HG02588 (cell line): ENCODE data around the gene PDE6B.

Experiments used
- ATAC-seq: cut with Tn5 transposase; IDR thresholded peaks from one replicate; pipeline ENCODE4 v1.9.1; 2021; ENCODE audit warnings: mild to moderate bottlenecking, moderate library complexity; ENCODE audit not compliant: unreplicated experiment

Gene PDE6B

DNA sequence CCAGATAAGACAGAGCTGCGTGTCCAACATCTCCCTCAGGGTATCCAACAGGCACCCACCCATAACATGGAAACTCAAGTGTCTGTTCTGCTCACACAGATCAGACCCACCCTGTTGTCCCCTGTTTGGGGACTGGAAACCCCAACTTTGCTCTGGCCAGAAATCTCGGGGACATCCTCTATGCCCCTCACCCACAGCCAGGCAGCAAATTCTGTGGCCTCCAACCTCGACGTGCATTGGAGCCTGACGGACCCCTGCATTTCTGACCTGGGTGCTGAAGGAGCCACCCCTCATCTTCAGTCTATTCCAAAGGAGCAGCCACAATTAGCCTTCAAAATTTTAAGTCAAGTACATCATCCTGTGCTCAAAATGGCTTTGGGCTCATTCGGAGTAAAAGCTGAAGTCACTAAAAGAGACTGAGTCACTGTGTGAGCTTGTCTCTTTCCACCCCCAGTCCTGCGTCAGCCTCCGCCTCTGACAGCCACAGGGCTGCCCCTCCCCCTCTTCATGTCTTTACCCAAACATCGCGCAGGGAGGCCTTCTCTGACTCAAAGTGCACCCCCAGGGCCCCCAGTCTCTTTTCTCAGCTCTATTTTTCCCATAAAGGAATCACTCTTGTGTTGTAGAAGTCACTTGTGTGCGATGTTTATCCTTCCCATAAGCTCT lies 24.4 kb upstream of the PDE6B start:
- no peak for ATAC-seq

DNA sequence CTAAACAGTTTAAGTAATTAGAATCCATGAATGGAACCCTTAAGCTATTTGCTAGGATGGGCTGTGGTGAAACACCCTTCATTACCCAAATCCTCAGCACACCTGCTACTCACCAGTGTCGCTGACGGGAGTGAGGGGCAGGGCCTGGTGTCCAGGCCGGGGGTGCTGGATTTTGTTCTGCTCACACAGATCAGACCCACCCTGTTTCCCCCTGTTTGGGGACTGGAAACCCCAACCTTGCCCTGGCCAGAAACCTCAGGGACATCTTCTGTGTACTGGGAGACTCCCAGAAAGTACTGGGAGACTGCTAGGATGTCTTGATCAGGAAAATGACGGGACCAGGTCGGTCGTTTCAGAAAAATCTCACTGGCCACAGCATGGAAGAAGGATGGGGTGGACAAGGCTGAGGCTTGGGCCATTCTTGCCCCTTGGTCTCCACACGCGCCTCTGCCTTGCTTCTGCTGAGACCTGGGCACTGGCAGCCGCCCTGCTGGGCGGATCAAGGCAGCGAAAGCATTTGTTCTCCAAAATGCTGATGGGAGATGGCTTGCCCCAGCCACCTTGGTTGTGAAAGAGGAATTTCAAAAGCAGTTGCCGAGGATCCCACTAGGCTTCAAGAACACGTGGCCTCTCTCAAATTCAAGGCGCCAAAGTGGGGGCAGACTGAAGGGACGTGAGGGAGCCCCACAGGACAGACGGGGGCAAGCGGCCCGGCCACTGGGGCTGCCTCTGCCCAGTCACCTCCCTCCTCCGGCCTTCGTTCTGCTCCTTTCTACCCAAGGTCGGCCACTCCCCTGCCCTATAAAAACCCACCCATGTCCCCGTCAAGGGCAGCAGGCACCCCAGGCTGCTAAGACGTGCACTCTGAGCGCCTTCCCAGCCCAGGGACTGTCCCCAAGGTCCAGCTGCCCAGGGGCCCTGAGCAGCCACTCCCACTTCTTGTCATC lies 23.5 kb upstream of the PDE6B start:
- ATAC-seq: no peak

DNA sequence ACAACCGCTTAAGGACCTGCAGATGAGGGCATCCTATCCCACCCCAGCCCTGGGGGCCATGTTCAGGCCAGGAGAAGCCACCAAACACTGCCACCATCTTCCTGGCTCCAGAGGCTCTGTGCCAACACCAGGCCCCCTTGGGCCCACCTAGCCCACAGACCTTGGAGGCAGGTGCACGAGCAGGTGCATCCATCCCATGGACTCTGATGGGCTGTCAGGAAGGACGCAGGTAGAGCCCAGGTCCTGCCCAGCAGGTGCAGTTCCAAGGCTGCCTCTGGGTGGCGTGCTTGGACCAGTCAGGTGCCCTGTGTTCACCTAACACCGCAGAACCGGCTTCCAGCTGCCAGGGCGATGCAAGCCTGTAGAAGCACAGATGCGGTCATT lies 22.8 kb upstream of the PDE6B start:
- ATAC-seq: no peak

DNA sequence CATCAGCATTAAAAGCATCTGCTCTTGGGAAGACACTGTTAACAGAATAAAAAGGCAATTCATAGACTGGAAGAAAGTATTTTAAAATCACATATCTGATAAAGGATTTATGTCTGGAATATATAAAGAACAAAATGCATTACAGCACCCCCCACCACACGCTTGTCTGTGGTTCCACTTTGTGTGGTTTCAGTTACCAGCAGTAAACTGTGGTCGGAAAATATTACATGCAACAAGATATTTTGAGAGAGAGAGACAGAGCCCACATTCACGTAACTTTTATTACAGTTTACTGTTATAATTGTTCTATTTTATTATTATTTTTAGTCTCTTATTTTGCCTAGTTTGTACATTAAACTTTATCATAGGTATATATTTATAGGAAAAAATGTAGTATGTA lies 21.2 kb upstream of the PDE6B start:
- ATAC-seq: no peak

DNA sequence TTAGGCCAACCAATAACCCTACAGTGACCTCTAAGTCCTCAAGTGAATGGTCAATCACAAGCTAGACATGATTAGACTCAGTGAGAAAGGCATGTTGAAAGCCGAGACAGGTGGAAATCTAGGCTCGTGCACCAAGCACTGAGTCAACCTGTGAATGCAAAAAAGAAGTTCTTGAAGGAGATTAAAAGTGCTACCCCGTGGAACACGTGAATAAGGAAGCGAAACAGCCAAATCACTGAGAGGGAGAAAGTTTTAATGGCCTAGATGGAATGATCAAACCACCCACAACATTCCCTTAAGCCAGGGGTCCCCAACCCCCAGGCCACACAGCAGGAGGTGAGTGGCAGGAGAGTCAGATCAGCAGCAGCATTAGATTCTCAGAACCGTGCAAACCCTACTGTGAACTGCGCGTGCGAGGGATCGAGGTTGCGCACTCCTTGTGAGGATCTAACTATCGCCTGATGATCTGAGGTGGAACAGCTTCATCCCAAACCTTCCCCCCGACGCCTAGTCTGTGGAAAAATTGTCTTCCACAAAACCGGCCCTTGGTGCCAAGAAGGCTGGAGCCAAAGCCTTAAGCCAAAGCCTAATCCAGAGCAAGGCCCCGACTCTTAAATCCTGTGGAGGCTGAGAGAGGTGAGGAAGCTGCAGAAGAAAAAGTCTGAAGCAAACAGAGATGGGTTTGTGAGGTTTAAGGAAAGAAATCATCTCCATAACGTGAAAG lies 19.5 kb upstream of the PDE6B start:
- ATAC-seq: no peak

DNA sequence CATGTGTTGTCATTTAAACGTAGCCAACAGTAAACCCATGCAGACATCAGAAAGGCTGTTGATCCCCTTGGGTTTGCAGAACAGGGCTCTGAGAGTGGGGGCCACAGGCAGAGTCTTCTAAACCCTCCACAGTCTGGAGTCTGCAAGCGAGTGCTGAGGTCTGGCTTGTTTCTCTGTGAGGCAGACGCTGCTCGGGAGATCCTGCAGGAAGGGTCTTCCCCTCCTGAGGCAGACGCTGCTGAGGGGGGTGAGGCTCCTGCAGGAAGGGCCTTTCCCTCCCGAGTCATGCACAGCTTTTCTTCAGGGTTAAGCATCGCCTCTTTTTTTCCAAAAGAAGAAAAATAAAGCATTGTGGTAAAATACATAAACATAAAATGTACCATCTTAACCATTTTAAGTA lies 17.1 kb upstream of the PDE6B start:
- no peak for ATAC-seq

DNA sequence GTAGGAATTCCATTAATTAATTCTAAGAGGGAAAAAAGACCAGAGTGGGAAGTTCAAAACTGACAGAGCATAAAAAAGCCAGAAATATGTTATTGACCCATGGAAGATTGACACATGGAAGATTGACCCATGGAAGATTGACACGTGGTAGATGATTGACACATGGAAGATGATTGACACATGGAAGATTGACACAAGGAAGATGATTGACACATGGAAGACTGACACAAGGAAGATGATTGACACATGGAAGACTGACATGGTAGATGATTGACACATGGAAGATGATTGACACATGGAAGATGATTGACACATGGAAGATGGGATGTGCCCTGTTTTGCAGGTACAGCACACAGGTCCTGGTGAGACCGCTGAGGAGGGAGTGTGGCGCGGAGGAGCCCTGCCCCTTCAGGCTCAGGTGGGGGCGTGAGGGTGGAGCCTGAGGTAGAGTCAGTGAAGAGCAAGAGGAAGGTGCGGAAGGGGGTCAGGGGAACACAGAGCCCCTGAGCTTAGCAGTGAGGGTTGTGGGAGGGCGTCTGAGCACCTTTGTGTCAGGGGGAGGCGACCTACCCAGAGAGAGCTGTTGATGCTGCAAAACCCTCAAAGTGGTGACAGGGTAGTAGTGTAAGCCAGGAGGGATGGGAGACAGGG lies 15.8 kb upstream of the PDE6B start:
- no peak for ATAC-seq

DNA sequence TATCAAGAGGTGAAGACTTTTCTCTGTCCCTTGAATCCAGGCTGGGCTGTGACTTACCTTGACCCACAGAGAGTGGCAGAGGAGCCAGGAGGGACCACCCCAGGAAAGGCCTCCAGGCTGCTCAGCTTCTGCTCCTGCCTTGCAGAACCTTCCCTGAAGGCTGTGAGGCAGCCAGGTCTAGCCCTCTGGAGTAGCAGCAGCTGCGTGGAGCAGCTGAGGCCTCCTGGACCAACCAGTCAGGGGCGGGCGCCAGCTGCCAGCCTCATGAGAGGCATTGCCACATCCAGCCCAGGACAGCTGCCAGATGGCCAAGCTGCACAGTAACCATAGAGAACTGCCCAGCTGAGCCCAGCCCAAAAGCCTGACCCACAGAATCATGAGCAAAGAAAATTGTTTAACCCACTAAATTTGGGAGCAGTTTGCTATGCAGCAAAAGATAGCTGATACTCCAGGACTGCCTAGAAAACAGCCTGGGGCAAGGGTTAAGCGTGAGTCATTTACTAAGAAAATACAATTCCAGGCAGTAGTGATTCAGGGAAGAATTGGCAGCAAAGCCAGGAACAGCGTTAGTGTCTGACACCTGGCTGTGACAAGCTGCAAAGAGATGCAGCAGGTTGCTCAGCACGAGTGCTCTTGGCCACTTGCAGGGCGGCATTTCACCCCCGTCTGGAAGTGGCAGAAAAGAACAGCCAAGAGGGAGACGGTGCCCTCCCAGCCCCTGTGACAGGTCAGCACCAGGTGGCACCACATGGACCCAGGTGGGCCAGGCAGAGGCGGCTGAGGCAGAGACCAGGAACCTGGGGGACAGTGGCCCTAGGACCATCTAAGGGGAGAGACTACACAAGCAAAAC lies 14.7 kb upstream of the PDE6B start:
- no peak for ATAC-seq

DNA sequence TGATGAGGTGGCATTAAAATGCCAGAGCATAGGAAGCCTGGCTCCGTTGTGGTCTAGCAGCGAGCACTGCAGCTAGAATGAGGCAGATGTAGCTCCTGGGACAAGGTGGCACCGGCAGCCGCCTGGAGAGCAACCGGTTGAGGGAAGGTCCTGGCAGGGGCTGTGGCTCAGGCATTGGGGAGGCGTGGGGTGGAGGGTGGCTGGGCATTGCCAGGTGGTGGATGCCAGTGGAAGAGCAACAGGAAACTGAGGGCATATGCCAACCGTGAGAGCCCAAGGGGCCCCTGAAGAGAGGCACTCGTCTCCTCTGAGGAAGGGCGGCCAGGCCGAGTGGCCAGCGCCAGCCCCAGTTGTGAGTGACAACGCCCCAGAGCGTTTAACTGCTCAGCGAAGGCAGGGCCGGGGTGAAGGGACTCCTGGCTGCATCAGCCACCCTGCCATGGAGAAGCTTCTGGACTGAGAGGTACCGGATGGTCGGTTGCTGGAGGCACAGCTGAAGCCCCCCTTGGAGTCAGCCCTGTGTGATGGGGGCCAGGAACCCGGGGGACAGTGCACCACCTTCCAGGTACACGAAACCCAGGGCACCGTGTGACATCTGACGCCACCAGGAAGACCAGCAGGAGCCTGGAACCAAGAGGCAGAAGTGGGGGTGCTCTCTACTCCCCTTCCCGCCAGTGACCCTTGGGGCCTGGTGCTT lies 13.2 kb upstream of the PDE6B start:
- ATAC-seq: no peak

DNA sequence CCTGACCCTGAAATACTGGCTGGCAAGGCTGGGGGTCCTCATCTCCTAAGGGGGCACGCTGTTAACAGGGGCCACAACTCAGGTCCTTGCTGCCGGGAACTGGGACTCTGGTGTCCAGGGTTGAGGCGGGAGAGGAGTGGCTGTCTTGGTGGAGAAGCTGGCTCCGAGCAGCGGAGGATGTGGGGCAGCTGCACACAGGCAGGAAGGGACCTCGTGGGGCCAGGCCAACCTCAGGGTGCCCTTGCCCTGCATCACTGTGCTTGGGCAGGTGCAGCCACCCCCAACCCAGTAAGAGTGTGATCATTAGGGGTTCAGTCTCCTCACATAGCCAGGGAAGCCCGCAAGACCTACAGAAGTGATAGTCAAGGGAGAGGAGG lies 12.6 kb upstream of the PDE6B start:
- no peak for ATAC-seq

DNA sequence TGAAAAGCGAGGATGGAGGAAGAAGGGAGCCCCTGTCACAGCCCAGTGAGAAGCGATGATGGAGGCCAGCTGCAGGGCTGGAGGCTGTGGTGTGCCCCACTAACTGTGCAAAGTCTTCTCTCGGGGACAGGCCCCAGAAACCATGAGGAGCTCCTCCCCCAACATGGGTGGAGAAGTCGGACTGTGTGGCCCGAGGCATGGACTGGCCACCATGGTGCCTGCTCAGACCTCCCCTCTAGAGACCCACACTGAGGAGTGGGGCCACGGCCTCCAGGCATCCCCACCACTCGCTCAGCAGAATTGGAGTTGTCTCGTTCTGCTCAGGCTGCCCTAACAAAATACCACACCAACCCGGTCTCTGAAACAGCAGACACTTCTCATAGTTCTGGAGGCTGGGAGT lies 12.2 kb upstream of the PDE6B start:
- ATAC-seq: no peak

DNA sequence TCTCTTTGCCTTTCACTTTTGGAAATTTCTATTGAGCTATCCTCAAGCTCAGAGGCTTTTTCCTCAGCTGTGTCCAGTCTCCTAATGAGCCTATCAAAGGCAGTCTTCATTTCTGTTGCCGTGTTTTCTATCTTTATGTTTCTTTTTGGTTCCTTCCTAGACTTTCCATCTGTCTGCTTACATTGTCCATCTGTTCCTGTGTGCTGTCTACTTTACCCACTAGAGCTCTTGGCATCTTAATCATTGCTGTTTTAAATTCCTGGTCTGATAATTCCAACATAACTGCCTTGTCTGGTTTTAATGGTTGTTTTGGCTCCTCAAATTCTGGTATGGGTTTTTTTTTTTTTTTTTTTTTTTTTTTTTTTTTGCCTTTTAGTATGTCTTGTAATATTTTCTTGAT lies 9.3 kb upstream of the PDE6B start:
- no peak for ATAC-seq

DNA sequence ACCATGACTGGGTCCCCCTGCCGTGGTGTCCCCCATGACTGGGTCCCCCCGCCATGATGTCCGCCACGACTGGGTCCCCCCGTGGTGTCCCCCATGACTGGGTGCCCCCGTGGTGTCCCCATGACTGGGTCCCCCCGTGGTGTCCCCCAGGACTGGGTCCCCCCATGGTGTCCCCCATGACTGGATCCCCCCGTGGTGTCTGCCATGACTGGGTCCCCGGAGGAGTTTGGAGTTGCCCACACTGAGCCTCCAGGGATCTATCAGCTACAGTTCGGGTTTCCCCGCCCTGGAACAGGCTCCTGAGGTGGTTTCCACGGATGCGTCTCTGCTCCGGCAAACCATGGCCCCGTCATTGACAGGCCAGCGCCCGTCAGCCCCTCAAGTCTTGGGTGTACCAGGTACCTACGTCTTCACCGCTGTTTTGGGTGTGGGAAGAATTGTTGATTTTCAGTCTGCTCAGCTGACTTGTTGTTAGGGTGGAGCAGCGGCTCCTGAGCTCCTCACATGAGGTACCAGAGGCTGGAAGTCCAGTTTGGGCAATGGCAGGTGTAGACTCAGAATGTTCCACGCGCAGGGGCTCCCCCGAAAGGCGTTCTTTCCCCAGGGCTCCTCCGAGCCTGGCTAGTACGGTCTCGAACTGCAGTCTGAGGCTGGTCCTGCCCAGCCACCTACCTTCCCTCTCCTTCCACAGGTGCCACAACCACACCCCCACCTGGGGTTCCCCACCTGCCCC lies 8.3 kb upstream of the PDE6B start:
- ATAC-seq: no peak

DNA sequence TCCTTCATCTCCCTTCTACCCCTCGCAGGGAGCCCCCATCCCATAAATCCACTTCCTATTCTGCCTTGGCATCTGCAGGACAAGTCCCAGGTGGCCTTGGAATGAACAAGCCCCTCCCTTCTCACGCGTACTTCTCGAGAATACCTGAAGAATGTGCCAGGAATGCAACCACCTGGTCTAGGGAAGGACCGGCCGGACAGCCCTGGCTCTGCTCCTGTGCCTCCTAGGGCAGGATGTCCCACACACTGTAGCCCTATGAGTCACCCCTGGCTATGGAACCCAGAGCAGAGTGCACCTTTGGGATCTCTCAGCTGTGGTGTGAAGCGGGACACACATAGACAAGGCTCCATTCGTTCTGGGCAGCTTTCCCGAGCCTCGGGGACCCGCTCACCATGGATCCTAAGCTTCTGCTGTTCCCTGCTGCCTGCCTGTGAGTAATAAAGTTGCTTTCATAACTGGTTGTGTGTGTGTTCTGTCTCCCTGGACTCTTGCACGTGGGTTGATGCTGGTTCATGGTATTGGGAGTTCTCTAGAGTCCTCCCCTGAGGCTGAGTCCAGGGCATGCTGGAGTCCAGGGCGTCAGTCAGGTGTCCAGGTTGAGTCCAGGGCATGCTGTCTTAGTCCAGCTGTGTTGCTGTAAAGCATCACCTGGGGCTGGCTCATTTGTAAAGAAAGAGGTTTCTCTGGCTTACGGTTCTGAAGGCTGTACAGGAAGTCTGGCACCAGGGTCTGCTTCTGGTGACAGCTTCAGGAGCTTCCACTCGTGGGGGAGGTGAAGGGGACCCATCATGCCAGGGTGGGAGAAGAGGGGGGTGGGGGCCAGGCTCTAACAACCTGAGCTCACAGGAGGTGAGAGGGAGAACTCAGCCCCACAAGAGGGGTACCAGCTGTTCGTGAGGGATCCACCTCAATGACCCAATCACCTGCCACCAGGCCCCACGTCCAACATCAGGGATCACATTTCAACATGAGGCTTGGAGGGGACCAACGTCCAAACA lies 7.4 kb upstream of the PDE6B start:
- ATAC-seq: no peak

DNA sequence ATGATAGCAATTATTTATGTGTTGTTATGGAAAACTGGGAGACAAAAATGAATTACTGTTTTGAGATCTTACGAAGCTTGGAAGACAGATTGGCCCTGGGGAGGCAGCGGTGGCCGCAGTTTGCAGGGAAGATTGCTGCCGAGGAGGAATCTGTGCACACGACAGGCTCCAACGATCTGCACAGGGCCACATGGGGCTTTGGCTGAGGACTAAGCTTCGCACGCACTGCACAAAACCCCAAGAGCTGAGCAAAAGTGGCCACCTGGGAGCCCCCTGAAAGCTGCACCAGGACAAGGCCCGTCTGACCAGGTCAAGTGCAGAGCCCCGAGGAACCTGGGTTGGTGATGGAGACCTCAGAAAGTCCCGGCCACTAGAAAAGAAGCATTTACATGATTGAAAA lies 5.2 kb upstream of the PDE6B start:
- ATAC-seq: no peak

DNA sequence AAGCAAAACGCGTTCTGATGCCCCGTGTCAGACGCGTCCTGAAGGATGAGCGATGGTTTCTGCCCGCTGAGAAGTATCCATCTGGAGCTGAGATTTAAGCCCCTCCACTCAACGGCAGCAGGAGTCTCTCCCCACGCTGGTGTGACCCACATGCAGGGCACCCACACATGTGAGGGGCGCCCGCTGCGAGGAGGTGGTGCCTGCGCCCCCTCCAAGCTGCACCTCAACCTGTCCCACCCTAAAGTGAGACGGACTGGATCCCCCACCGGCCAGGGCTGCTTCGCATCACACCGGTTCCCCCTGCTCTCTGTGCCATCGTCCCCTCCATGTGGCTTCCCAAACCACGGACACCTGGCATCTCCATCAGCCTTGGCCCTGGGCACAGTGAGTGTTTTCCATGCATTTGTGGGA lies 4.5 kb upstream of the PDE6B start:
- ATAC-seq: no peak

DNA sequence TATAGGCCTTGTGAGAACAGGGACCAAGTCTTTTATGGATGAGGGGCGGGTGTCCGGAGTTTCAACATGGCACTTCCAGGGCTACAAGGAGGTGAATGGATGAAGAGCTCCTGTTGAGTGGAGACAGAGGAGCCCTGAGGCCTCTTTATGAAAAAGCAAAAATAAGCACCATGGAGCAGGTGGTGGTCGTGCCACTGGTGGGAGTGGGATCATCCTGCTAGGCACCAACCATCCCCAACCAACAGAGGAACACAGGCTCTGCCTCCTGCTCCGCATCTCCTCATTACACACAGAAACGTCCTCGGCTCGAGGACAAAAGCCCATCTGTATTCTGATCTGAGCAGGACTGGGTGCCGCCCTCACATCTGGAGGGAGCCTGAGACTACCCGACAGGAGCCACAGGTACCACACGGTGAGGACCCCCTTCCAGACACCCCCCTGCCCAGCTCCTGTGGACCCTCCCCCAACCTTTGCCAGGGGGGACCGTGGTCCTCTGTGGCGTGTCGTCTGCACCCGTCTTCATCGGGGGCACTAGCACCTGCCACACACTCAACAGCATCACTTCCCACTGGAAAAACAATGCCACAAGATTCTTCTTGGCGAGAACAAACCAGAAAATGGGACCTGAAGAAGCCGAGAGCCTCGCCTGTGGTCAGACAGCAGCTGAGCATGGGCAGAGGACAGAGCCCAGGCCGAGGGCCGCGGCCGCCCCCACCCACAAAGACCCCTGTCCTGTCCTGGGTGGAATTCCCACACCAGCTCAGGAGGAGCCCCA lies 3.9 kb upstream of the PDE6B start:
- no peak for ATAC-seq
